ENCODE measurements around the gene DCAF4.
"Not testable (repeated sequence)": the region's sequence is repeated elsewhere in the genome, so short reads cannot be mapped to it uniquely, and the experiment has no call there.

DCAF4 gene

GRCh38 chr14:72999316-72999715 lies 73.1 kb downstream of the DCAF4 start:
- Histone ChIP-seq H3K36me3 (ENCODE audit: insufficient read depth, low read length) (peaks cover 66% of the 10 kb centered on the region), H3K9me3 (ENCODE audit: insufficient read depth, low read depth, low read length) (no peaks in the 10 kb centered on the region), H3K9ac (ENCODE audit: low read depth, low read length, poor library complexity, severe bottlenecking) (no peak overlapping the region)

GRCh38 chr14:73000073-73000472 lies 73.8 kb downstream of the DCAF4 start:
- H2AFZ ChIP-seq (ENCODE audit: low read length) = no peak overlapping the region
- no peaks in the 10 kb centered on the region for H3K27me3 ChIP-seq (ENCODE audit: insufficient read depth, low read length, poor library complexity, severe bottlenecking)
- H3K4me2 ChIP-seq (ENCODE audit: low read depth, low read length, poor library complexity, severe bottlenecking) = no peak overlapping the region
- no peaks in the 10 kb centered on the region for H3F3A ChIP-seq (ENCODE audit: low read depth)
- H3K36me3 ChIP-seq (ENCODE audit: insufficient read depth, low read length) = peaks cover 61% of the 10 kb centered on the region
- H3K9me2 ChIP-seq (replicated peaks; ENCODE audit: low read depth, low read length) = no peaks in the 10 kb centered on the region
- H3K4me1 ChIP-seq (ENCODE audit: insufficient read depth, low read length, poor library complexity, severe bottlenecking) = no peaks in the 10 kb centered on the region
- peaks cover 30% of the 10 kb centered on the region; the same call in 1 of the 2 replicates for H3K79me2 ChIP-seq (ENCODE audit: insufficient read depth, low read length)
- peaks cover 10% of the 10 kb centered on the region for H4K20me1 ChIP-seq (ENCODE audit: insufficient read depth, low read length, poor library complexity, severe bottlenecking)
- no peaks in the 10 kb centered on the region for H3K9me3 ChIP-seq (ENCODE audit: insufficient read depth, low read depth, low read length)
- H3K9ac ChIP-seq (ENCODE audit: low read depth, low read length, poor library complexity, severe bottlenecking) = no peak overlapping the region
- no peak overlapping the region for H3K4me3 ChIP-seq (ENCODE audit: low read length, poor library complexity, severe bottlenecking)
- no peak for TF ChIP-seq EZH2phosphoT487 (IDR thresholded peaks at IDR 0.05; ENCODE audit: borderline replicate concordance)
- TF ChIP-seq CTCF (conservative IDR thresholded peaks at IDR 0.05; ENCODE audit: low read length) = no peak

More at GRCh38 chr14:72999316-72999715, 73.1 kb downstream of the DCAF4 start:
- no peaks in the 10 kb centered on the region for H3K4me1 ChIP-seq (ENCODE audit: insufficient read depth, low read length, poor library complexity, severe bottlenecking)
- no peak overlapping the region for H2AFZ ChIP-seq (ENCODE audit: low read length)
- H3K4me3 ChIP-seq (ENCODE audit: low read length, poor library complexity, severe bottlenecking) = no peak overlapping the region
- no peaks in the 10 kb centered on the region for H3K27me3 ChIP-seq (ENCODE audit: insufficient read depth, low read length, poor library complexity, severe bottlenecking)
- H3F3A ChIP-seq (ENCODE audit: low read depth) = no peaks in the 10 kb centered on the region
- TF ChIP-seq CTCF (conservative IDR thresholded peaks at IDR 0.05; ENCODE audit: low read length) (no peak), EZH2phosphoT487 (IDR thresholded peaks at IDR 0.05; ENCODE audit: borderline replicate concordance) (no peak)
- peaks cover 8% of the 10 kb centered on the region for H4K20me1 ChIP-seq (ENCODE audit: insufficient read depth, low read length, poor library complexity, severe bottlenecking)
- H3K79me2 ChIP-seq (ENCODE audit: insufficient read depth, low read length) = peaks cover 24% of the 10 kb centered on the region; the same call in 1 of the 2 replicates
- H3K4me2 ChIP-seq (ENCODE audit: low read depth, low read length, poor library complexity, severe bottlenecking) = no peak overlapping the region
- no peaks in the 10 kb centered on the region for H3K9me2 ChIP-seq (replicated peaks; ENCODE audit: low read depth, low read length)

DNA sequence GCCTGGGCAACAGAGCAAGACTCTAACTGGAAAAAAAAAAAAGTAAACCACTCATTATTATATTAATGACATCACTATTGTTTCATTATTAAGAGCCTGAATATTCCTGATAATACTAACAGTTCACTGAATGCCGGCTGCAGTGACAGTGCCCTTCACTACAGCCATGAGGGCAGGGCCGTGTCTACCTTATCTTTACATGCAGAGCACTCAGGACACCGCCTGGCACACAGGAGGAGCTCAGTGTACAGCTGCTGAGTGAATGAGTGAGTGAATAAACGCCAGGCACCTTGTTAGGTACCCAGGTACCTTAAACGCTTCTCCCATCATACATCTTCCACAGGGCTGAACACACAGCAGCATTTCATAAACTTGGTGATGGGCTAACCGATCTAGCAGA lies 77.4 kb downstream of the DCAF4 start:
- H3K36me3 ChIP-seq (ENCODE audit: insufficient read depth, low read length) = peaks cover 33% of the 10 kb centered on the region; the same call in 1 of the 2 replicates
- H3K4me1 ChIP-seq (ENCODE audit: insufficient read depth, low read length, poor library complexity, severe bottlenecking) = no peaks in the 10 kb centered on the region
- H3K9me3 ChIP-seq (ENCODE audit: insufficient read depth, low read depth, low read length) = no peaks in the 10 kb centered on the region
- no peaks in the 10 kb centered on the region for H3K9me2 ChIP-seq (replicated peaks; ENCODE audit: low read depth, low read length)
- no peak overlapping the region for H3K4me3 ChIP-seq (ENCODE audit: low read length, poor library complexity, severe bottlenecking)
- H4K20me1 ChIP-seq (ENCODE audit: insufficient read depth, low read length, poor library complexity, severe bottlenecking) = peaks cover 14% of the 10 kb centered on the region
- no peak for TF ChIP-seq EZH2phosphoT487 (IDR thresholded peaks at IDR 0.05; ENCODE audit: borderline replicate concordance)
- no peak for TF ChIP-seq CTCF (conservative IDR thresholded peaks at IDR 0.05; ENCODE audit: low read length)
- H3K4me2 ChIP-seq (ENCODE audit: low read depth, low read length, poor library complexity, severe bottlenecking) = no peak overlapping the region
- no peaks in the 10 kb centered on the region for H3K27me3 ChIP-seq (ENCODE audit: insufficient read depth, low read length, poor library complexity, severe bottlenecking)
- H3K79me2 ChIP-seq (ENCODE audit: insufficient read depth, low read length) = peaks cover 42% of the 10 kb centered on the region; the same call in 1 of the 2 replicates
- no peak overlapping the region for H3K9ac ChIP-seq (ENCODE audit: low read depth, low read length, poor library complexity, severe bottlenecking)
- H2AFZ ChIP-seq (ENCODE audit: low read length) = no peak overlapping the region
- H3F3A ChIP-seq (ENCODE audit: low read depth) = no peaks in the 10 kb centered on the region

DNA sequence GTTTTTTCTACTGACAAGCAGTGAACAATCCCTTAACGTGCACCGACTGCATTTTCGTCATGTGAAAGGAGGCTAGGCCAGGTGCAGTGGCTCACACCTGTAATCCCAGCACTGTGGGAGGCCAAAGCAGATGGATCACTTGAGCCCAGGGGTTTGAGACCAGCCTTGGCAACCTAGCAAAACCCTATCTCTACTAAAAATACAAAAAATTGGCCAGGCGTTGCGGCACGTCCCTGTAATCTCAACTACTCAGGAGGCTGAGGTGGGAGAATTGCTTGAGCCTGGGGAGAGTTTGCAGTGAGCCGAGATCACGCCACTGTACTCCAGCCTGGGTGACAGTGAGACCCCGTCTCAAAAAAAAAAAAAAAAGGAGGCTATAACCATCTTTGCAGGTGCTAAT lies 78.4 kb downstream of the DCAF4 start:
- H3K9me2 ChIP-seq (replicated peaks; ENCODE audit: low read depth, low read length); H3K9ac ChIP-seq (ENCODE audit: low read depth, low read length, poor library complexity, severe bottlenecking); H3K4me3 ChIP-seq (ENCODE audit: low read length, poor library complexity, severe bottlenecking); H3K9me3 ChIP-seq (ENCODE audit: insufficient read depth, low read depth, low read length); H3K4me2 ChIP-seq (ENCODE audit: low read depth, low read length, poor library complexity, severe bottlenecking); H3K4me1 ChIP-seq (ENCODE audit: insufficient read depth, low read length, poor library complexity, severe bottlenecking); H2AFZ ChIP-seq (ENCODE audit: low read length); H3K27me3 ChIP-seq (ENCODE audit: insufficient read depth, low read length, poor library complexity, severe bottlenecking); H3F3A ChIP-seq (ENCODE audit: low read depth): not testable (repeated sequence)
- H4K20me1 ChIP-seq (ENCODE audit: insufficient read depth, low read length, poor library complexity, severe bottlenecking) = peaks cover 11% of the 10 kb centered on the region
- peaks cover 42% of the 10 kb centered on the region; the same call in 1 of the 2 replicates for H3K79me2 ChIP-seq (ENCODE audit: insufficient read depth, low read length)
- peaks cover 38% of the 10 kb centered on the region; the same call in 1 of the 2 replicates for H3K36me3 ChIP-seq (ENCODE audit: insufficient read depth, low read length)
